K562 (cell line): Measurements from ENCODE around the gene SLC4A1. TPM values are rescaled to one million over a fixed set of nuclear protein-coding genes. Genes with fewer than 3 reads are reported as not detected.

Source experiments
- ATAC-seq: fragments of 200-7000 bp; cut with Tn5 transposase; 3 replicates; pipeline ENCODE4 v1.9.1; 2020; ENCODE audit warnings: moderate library complexity
- BruUV-seq: library from RNA; stranded (reverse); fragments of 400-500 nt; replicated peaks from 2 replicates; lab custom pipeline; 2021; lab: Mats Ljungman, UMichigan
- CTCF ChIA-PET: fragments of 300-600 bp; formaldehyde crosslinking; extraction: SDS; loops from one replicate; lab custom pipeline; 2021; ENCODE audit warnings: low intra/inter-chr PET ratio; lab: Yijun Ruan, JAX
- POLR2A ChIA-PET: fragments of 300-600, 350-650 bp; sonication (Branson Sonifier 250); formaldehyde crosslinking; extraction: SDS; loops from one replicate; lab custom pipeline; 2021; ENCODE audit warnings: antibody characterized with exemption, inconsistent platforms; lab: Yijun Ruan, JAX
- DNase-seq, 4 experiments: peaks; one replicate each; pipeline versions ENCODE4 v3.0.0 to v3.0.0-alpha.2; 2011 to 2018; ENCODE audit warnings: low spot score in 3 of 4, mixed read lengths in 3 of 4; ENCODE audit errors: extremely low read depth in 1 of 4
- FAIRE-seq: peaks from 2 replicates; lab custom pipeline; 2011; peaks lifted over from hg19 to GRCh38; lab: Jason Lieb, UNC
- H2AFZ ChIP-seq: 2 replicates; pipeline ENCODE4 v1.6.0; 2011; ENCODE audit warnings: low read depth, low read length, control low read depth, inconsistent platforms
- H3K27ac ChIP-seq: fragments of 200-600 bp; 3 replicates; pipeline ENCODE4 v1.8.0; 2011; ENCODE audit warnings: low read depth, mild to moderate bottlenecking, control low read depth, inconsistent platforms, low read length, moderate library complexity, mixed read lengths; ENCODE audit errors: extremely low read depth
- H3K27me3 ChIP-seq, 2 experiments: fragments of 300-600 bp in 1 of 2; 2 replicates in 1 of 2; 3 replicates in 1 of 2; pipeline versions ENCODE4 v1.6.0 to v1.8.0; 2011; ENCODE audit warnings: inconsistent platforms in 2 of 2, low read length in 2 of 2, mild to moderate bottlenecking in 1 of 2, mixed read lengths in 1 of 2, moderate library complexity in 1 of 2; ENCODE audit not compliant: control insufficient read depth in 2 of 2, insufficient read depth in 2 of 2
- H3K36me3 ChIP-seq: fragments of 300-600 bp; 3 replicates; pipeline ENCODE4 v1.8.0; 2011; ENCODE audit warnings: mild to moderate bottlenecking, low read length, inconsistent platforms; ENCODE audit not compliant: control insufficient read depth, insufficient read depth
- H3K4me1 ChIP-seq, 2 experiments: fragments of 200-600 bp in 1 of 2; replicated peaks in 1 of 2; 2 replicates in 1 of 2; 3 replicates in 1 of 2; pipeline versions ENCODE4 v1.5.1 to v1.8.0; 2011; ENCODE audit warnings: inconsistent platforms in 2 of 2, low read length in 2 of 2, mild to moderate bottlenecking in 1 of 2, mixed read lengths in 1 of 2, moderate library complexity in 1 of 2; ENCODE audit not compliant: control insufficient read depth in 2 of 2, insufficient read depth in 2 of 2
- H3K4me2 ChIP-seq: 2 replicates; pipeline ENCODE4 v1.6.1; 2011; ENCODE audit warnings: low read length, control low read depth, inconsistent platforms, mixed read lengths; ENCODE audit not compliant: insufficient read depth
- H3K4me3 ChIP-seq: fragments of 200-600 bp; sonication (generic), shearing (Covaris generic); 2 replicates; pipeline ENCODE4 v1.5.1; 2016; ENCODE audit warnings: control low read depth, inconsistent platforms
- H3K79me2 ChIP-seq: fragments of 200-600 bp; 3 replicates; pipeline ENCODE4 v1.8.0; 2011; ENCODE audit warnings: low read length, inconsistent platforms; ENCODE audit not compliant: control insufficient read depth, insufficient read depth
- H3K9ac ChIP-seq, 2 experiments: 2 replicates each; pipeline versions ENCODE4 v1.6.0 to v1.6.1; 2011; ENCODE audit warnings: low read depth in 2 of 2, low read length in 2 of 2, control low read depth in 1 of 2, inconsistent platforms in 1 of 2, mild to moderate bottlenecking in 1 of 2, mixed read lengths in 1 of 2; ENCODE audit not compliant: insufficient read depth in 1 of 2
- H3K9me1 ChIP-seq: one replicate; pipeline ENCODE4 v1.6.0; 2011; ENCODE audit warnings: inconsistent platforms, mild to moderate bottlenecking, low read length, moderate library complexity; ENCODE audit not compliant: control insufficient read depth, insufficient read depth
- H3K9me3 ChIP-seq: replicated peaks from 2 replicates; pipeline ENCODE4 v1.5.1; 2011; ENCODE audit warnings: low read depth, low read length, inconsistent platforms; ENCODE audit not compliant: control insufficient read depth, insufficient read depth
- H4K20me1 ChIP-seq: replicated peaks from 2 replicates; pipeline ENCODE4 v1.6.1; 2011; ENCODE audit warnings: low read length, inconsistent platforms, mixed read lengths; ENCODE audit not compliant: control insufficient read depth, insufficient read depth
- C11orf30 ChIP-seq: fragments of 450-650 bp; IDR thresholded peaks from 2 replicates; pipeline ENCODE4 v1.6.1; 2016; ENCODE audit warnings: low read depth, mild to moderate bottlenecking
- HNRNPUL1 ChIP-seq: fragments of 200-400 bp; formaldehyde crosslinking; IDR thresholded peaks from 2 replicates; pipeline ENCODE4 v1.6.1; 2017; ENCODE audit warnings: low read length
- TCF7L2 ChIP-seq: fragments of 150-350 bp; IDR thresholded peaks from 2 replicates; pipeline ENCODE4 v1.6.1; 2016; ENCODE audit warnings: low read depth, mild to moderate bottlenecking, low read length, moderate library complexity
- WGBS: fragments of 100-300 bp; shearing (Covaris generic); methylation state at CpG from one replicate; pipeline ENCODE4 v1.1.6; 2016; ENCODE audit warnings: low coverage, mixed read lengths; ENCODE audit not compliant: insufficient coverage; ENCODE audit errors: missing lambda C conversion rate; 5-methylcytosine and 5-hydroxymethylcytosine counted together
- in situ Hi-C: fragments of 300-500 bp; cut with MboI; formaldehyde crosslinking; loops from 4 replicates; pipeline ENCODE4 v1.15.0; 2018; ENCODE audit warnings: inconsistent platforms, mixed read lengths
- intact Hi-C: fragments of 100-400 bp; cut with micrococcal nuclease; formaldehyde crosslinking; loops from 2 replicates; pipeline ENCODE4 v1.14.2; 2022
- polyA plus RNA-seq, 8 experiments: library from polyadenylated mRNA; depleted of rRNA in 4 of 8; stranded (reverse) in 5 of 8; unstranded in 3 of 8; fragments of >200 nt; fragmentation: Nextera tagmentation in 2 of 8; fragmentation: Illumina TruSeq in 1 of 8; extraction: Ambion mirVana in 2 of 8; extraction: Trizol in 1 of 8; gene quantifications; 2 replicates each; pipeline versions ENCODE4 v1.2.1 to v1.2.3, GENCODE V29; 2011 to 2014; ENCODE audit warnings: inconsistent platforms in 1 of 8, missing spikeins in 1 of 8
- total RNA-seq, 7 experiments: library from RNA; depleted of rRNA in 6 of 7; stranded (reverse); fragments of >200 nt in 6 of 7; fragmentation: Illumina TruSeq in 2 of 7; extraction: Trizol in 2 of 7; gene quantifications; 2 replicates each; pipeline versions ENCODE4 v1.2.1 to v1.2.3, GENCODE V29; 2011 to 2021; ENCODE audit warnings: low replicate concordance in 1 of 7

Gene SLC4A1
- total and polyA plus RNA-seq, 9 of the 15 experiments (the other 6 are each of a cell fraction or from before 2014, with no cell fraction given), result 0.14 to 1.00 (median 0.53) TPM

DNA sequence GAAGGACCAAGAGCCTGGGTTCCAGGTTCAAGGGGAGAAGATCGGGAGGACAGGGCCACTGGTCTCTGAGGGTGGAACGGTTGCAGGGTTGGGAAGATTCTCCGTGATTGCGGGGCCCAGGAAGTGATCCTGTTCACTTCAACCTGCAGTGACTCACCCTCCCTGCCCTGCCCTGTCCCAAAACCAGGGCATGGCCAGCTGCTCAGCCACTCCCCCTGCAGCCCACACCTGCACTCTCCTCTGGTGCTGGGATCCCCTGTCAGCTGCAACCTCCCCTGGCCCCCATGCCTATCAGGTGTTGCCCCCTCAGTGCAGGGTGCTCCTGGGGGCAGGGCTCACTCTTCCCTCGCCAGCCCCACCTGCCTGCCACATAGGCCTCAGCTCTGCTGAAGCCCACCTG lies 41.5 kb upstream of the SLC4A1 start (continued):
- TF ChIP-seq C11orf30, result no peak

DNA sequence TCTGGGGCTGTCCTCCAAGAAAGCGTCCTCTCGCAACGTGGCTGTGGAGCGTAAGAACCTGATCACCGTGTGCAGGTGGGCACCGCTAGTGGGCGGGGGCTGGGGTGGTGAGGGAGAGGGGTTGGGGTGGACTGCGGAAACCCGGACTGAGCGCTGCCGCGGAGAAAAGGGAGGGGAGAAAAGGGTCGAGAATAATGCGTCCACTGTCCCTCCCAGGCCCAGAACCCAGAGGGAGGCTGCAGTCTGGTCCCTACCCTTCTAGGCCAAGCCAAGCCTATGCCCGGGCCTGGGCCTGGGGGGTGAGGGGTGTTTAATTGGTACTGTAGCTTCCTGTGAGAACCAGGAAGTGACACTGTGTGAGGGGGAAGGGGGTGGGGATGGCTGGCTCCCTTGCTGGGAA lies 40.9 kb upstream of the SLC4A1 start:
- Histone ChIP-seq H3K9me1 (no peaks in the 10 kb centered on the region), H3K4me3 (no peak overlapping the region), H3K27ac (no peak overlapping the region), H3K9me3 (no peaks in the 10 kb centered on the region), H4K20me1 (no peaks in the 10 kb centered on the region; the same call in 1 of the 2 replicates), H3K4me2 (no peak overlapping the region), H3K9ac (peak overlapping the region in 1 of 2 experiments; percentile 33; a peak in 1 of 4 replicates), H3K4me1 (peaks cover 0 to 26% of the 10 kb centered on the region in 2 experiments; a peak in 4 of 5 replicates), H3K27me3 (peaks cover 7 to 41% of the 10 kb centered on the region in 2 experiments; a peak in 4 of 5 replicates), H2AFZ (no peak overlapping the region), H3K79me2 (no peaks in the 10 kb centered on the region), H3K36me3 (no peaks in the 10 kb centered on the region)
- intact Hi-C loops (no loop called here), in situ Hi-C loops (no loop called here)
- no peak for FAIRE-seq
- CTCF ChIA-PET, result no interaction called here
- POLR2A ChIA-PET, result interaction anchor here (0.8 to 1.0 kb wide), 3 partner anchors 10 to 97 kb away, joined by 4 to 6 read pairs (median 4); no protein-coding TSS in a partner anchor
- BruUV-seq, result no TSS peak
- no peak for TF ChIP-seq TCF7L2
- TF ChIP-seq HNRNPUL1, result no peak
- no peak for ATAC-seq
- DNase-seq, result no peak
- WGBS, result 10% methylated on average over 1 of the region's 15 CpGs
